Subcutaneous abdominal adipose tissue (tissue), 5 donors: ENCODE measurements around the gene CLOCK.
"Not testable (repeated sequence)": the region's sequence is repeated elsewhere in the genome, so short reads cannot be mapped to it uniquely, and the experiment has no call there.

Experiments
- H3K27ac ChIP-seq: one replicate; pipeline ENCODE4 v1.7.0; 2013; ENCODE audit warnings: low read depth, mild to moderate bottlenecking, inconsistent platforms, low read length, moderate library complexity
- H3K27me3 ChIP-seq, 5 donors: one replicate each; pipeline ENCODE4 v1.7.0; 2013; ENCODE audit warnings: low read length in 5 of 5, inconsistent platforms in 1 of 5; ENCODE audit not compliant: control insufficient read depth in 5 of 5, insufficient read depth in 4 of 5
- H3K36me3 ChIP-seq, 5 donors: one replicate each; pipeline ENCODE4 v1.7.0; 2013; ENCODE audit warnings: low read length in 5 of 5; ENCODE audit not compliant: control insufficient read depth in 5 of 5, insufficient read depth in 5 of 5
- H3K4me1 ChIP-seq, 5 donors: one replicate each; pipeline ENCODE4 v1.7.0; 2013; ENCODE audit warnings: low read length in 5 of 5, mild to moderate bottlenecking in 3 of 5, moderate library complexity in 1 of 5; ENCODE audit not compliant: control insufficient read depth in 5 of 5, insufficient read depth in 5 of 5
- H3K4me3 ChIP-seq, 5 donors: one replicate each; pipeline ENCODE4 v1.7.0; 2013; ENCODE audit warnings: low read length in 5 of 5, low read depth in 1 of 5
- H3K9ac ChIP-seq, 5 donors: one replicate each; pipeline ENCODE4 v1.7.0; 2013; ENCODE audit warnings: low read length in 5 of 5, mild to moderate bottlenecking in 4 of 5, moderate library complexity in 3 of 5
- H3K9me3 ChIP-seq, 5 donors: one replicate each; pipeline ENCODE4 v1.7.0; 2013; ENCODE audit warnings: low read length in 5 of 5; ENCODE audit not compliant: control insufficient read depth in 5 of 5
- donor health status: healthy.
- donor health status: healthy.
- donor health status: healthy.
- donor health status: healthy.
- donor health status: healthy.

The CLOCK gene

DNA sequence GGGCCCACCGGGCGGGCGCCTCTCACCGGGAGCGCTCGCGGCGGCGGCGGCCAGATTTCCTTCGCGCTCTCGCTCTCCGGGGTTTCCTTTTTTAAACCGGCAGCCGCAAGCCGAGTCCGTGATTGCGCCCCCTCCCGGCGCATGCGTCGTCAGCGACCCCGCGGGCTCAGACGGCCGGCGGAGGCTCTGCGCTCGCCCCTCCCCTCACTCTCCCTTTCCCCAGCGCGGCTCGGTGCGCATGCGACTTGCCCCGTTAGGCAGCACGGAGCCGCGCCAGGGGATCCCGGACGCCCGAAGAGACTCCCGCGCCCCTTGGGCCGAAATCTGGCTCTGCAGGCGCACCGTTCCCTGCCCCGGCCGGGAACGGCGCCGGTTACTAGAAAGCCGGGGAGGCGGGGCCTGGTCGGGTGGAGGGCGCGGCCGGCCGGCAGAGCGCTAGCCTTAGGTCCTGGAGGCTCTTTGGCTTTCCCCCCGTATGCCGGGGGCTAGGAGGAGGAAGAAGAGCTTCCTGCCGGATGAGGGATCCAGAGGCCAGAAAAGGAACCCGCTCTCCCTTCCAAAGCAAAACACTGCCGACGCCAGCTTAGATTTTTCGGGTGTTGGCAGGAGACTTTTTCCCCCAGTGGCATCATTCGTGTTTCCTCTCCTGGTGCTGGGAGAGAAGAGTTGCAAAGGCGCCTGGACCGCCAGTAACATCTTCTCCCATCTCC is at the start of gene CLOCK:
Gene CLOCK, minus strand, starts transcription at position 154 of the 710 bp plus-strand sequence. CDS start 64,124 bp downstream, outside the sequence.
- H3K27me3 ChIP-seq, result no peaks in the 10 kb centered on the region
- H3K27ac ChIP-seq, result peak within 1 kb of the TSS; percentile 85
- peak within 1 kb of the TSS; percentile 64 to 92 (median 79) for H3K4me3 ChIP-seq
- H3K36me3 ChIP-seq, result no peaks in the 10 kb centered on the region
- H3K9ac ChIP-seq, result peak within 1 kb of the TSS; percentile 81 to 90 (median 82)
- no peaks in the 10 kb centered on the region for H3K9me3 ChIP-seq
- peaks cover 0 to 26% (median 18%) of the 10 kb centered on the region in 5 donors for H3K4me1 ChIP-seq

DNA sequence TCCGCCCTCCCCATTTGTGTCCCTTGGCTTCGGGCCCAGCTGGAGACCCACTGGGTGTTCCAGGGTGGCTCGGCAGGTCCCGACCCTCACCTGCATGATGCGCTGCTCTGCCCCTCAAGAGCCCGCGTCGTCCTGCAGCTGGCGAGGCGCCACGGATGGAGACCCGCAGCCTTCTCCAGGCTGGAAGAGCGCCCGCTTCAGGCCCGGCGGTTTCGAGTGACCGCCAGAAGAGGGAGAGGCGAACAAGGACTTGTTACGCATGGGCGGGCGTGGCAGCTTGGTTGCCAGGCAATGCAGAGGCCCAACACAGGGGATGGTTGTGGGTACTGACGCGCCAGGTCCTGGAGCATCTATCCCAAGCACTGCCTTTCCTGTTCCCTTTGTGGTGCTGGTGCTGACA is 45.3 kb upstream of the CLOCK start, which contains the start of gene PDCL2:
Gene PDCL2, minus strand, starts transcription at position 232 of the 400 bp plus-strand sequence. Its CDS starts 136 bp downstream, at position 96.
- Histone ChIP-seq H3K4me3 (no peak within 1 kb of the TSS), H3K27me3 (no peaks in the 10 kb centered on the region), H3K9ac (no peak within 1 kb of the TSS), H3K36me3 (no peaks in the 10 kb centered on the region), H3K27ac (no peak within 1 kb of the TSS), H3K4me1 (no peaks in the 10 kb centered on the region), H3K9me3 (peaks cover 0 to 8% (median 4%) of the 10 kb centered on the region in 5 donors)

- H3K4me1 ChIP-seq, result no peaks in the 10 kb centered on the region
- H3K36me3 ChIP-seq, result no peaks in the 10 kb centered on the region
- no peaks in the 10 kb centered on the region for H3K27me3 ChIP-seq
- H3K27ac ChIP-seq, result no peak overlapping the region
- peaks cover 0 to 11% (median 4%) of the 10 kb centered on the region in 5 donors for H3K9me3 ChIP-seq
- no peak overlapping the region for H3K4me3 ChIP-seq
- no peak overlapping the region for H3K9ac ChIP-seq
Measured at GRCh38 chr4:55588160-55588559, 41.5 kb upstream of the CLOCK start.

GRCh38 chr4:55582773-55583172 is 36.1 kb upstream of the CLOCK start:
- H3K9ac ChIP-seq, H3K4me1 ChIP-seq, H3K9me3 ChIP-seq, H3K27ac ChIP-seq, H3K4me3 ChIP-seq, H3K27me3 ChIP-seq, H3K36me3 ChIP-seq: not testable (repeated sequence)

GRCh38 chr4:55578341-55579010 is 31.8 kb upstream of the CLOCK start:
- Histone ChIP-seq H3K4me3 (no peak overlapping the region), H3K4me1 (peaks cover 0 to 4% (median 0%) of the 10 kb centered on the region in 5 donors), H3K36me3 (no peaks in the 10 kb centered on the region), H3K9me3 (peaks cover 0 to 37% (median 19%) of the 10 kb centered on the region in 5 donors), H3K27me3 (no peaks in the 10 kb centered on the region), H3K9ac (no peak overlapping the region), H3K27ac (no peak overlapping the region)

GRCh38 chr4:55575513-55575912 is 28.8 kb upstream of the CLOCK start:
- Histone ChIP-seq H3K4me1 (peaks cover 0 to 4% (median 0%) of the 10 kb centered on the region in 5 donors), H3K9ac (no peak overlapping the region), H3K9me3 (peaks cover 0 to 35% (median 18%) of the 10 kb centered on the region in 5 donors), H3K27me3 (no peaks in the 10 kb centered on the region), H3K36me3 (no peaks in the 10 kb centered on the region), H3K4me3 (no peak overlapping the region), H3K27ac (no peak overlapping the region)

DNA sequence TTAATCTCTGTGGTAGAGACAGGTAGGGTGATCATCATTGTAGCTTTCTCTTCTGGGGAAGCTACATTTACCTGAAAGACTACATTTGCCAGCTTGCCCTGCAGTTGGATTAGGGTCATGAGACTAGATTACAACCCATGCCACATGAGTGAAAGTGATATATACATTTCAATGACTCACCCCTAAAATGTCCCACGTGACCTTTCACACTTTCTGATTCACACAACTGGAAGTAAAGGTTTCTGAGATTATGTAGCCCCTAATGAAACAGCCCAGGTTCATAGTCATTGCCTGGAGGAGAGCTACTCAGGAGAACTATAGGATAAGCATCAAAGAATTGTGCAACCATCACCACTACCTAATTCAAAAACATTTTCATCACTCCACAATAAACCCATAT is 27.5 kb upstream of the CLOCK start:
- H3K4me3 ChIP-seq, result no peak overlapping the region

DNA sequence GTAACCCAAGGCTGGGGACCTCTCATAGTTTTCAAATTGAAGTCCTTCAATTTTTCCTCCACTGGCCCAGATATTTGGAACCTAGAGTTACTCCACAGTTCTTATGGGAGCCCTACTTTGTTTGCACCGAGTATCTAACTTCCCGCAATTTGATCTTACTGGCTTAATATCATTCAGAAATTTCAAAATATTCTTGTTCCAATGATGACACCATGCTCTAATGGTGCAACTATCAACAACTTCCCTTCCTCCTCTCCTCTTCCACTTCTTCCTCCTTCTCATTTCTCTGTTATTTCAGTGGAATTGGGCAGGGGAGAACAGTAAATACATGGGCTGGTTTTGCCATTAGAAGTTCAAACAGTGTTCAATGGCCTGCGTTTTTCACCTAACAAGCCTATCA is 25.1 kb upstream of the CLOCK start:
- Histone ChIP-seq H3K36me3 (no peaks in the 10 kb centered on the region), H3K27ac (no peak overlapping the region), H3K27me3 (no peaks in the 10 kb centered on the region), H3K9ac (no peak overlapping the region), H3K4me1 (no peaks in the 10 kb centered on the region), H3K4me3 (no peak overlapping the region), H3K9me3 (peaks cover 0 to 21% (median 8%) of the 10 kb centered on the region in 5 donors)

More for the DNA sequence above, 27.5 kb upstream of the CLOCK start:
- peaks cover 0 to 4% (median 0%) of the 10 kb centered on the region in 5 donors for H3K4me1 ChIP-seq
- H3K9ac ChIP-seq, result no peak overlapping the region
- H3K27ac ChIP-seq, result no peak overlapping the region
- H3K27me3 ChIP-seq, result no peaks in the 10 kb centered on the region
- no peaks in the 10 kb centered on the region for H3K36me3 ChIP-seq
- peaks cover 0 to 35% (median 18%) of the 10 kb centered on the region in 5 donors for H3K9me3 ChIP-seq

DNA sequence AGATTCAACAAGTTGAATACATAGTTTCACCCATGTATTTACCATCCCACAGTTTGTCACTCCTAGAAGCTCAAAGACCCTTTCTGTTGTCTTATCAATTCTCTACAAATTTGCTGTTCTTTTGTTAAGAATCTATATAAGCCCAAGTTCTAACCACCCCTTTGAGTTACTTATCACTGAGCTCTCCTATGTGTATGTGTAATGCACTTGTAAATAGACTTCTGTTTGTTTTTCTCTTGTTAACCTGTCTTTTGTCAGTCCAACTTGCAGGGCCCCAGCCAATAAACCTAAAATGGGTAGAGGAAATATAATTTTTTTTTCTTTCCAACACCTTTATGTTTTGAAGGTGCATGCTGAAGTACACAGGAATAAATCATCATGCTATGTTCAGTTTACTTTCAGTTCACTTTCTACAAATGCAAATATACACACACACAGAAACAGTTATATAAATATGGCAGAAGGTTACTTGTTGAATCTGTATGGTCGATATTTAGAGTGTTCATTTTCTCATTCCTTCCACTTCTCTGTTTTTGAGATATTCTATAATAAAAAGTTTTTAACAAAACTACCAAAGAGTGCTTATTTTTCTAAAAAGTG is 22.3 kb upstream of the CLOCK start:
- H3K9me3 ChIP-seq, result peaks cover 0 to under 1% (median 0%) of the 10 kb centered on the region in 5 donors
- no peak overlapping the region for H3K9ac ChIP-seq
- H3K27ac ChIP-seq, result no peak overlapping the region
- H3K27me3 ChIP-seq, result no peaks in the 10 kb centered on the region
- H3K4me1 ChIP-seq, result no peaks in the 10 kb centered on the region
- no peak overlapping the region for H3K4me3 ChIP-seq
- no peaks in the 10 kb centered on the region for H3K36me3 ChIP-seq

- no peaks in the 10 kb centered on the region for H3K27me3 ChIP-seq
- H3K9ac ChIP-seq, result no peak overlapping the region
- no peaks in the 10 kb centered on the region for H3K9me3 ChIP-seq
- H3K36me3 ChIP-seq, result no peaks in the 10 kb centered on the region
- H3K4me3 ChIP-seq, result no peak overlapping the region
- no peaks in the 10 kb centered on the region for H3K4me1 ChIP-seq
- no peak overlapping the region for H3K27ac ChIP-seq
Measured at GRCh38 chr4:55561889-55562288, 15.2 kb upstream of the CLOCK start.
